ENCODE data around the gene TUBA4B.
"Not testable (repeated sequence)": the region's sequence is repeated elsewhere in the genome, so short reads cannot be mapped to it uniquely, and the experiment has no call there.

Gene TUBA4B

DNA sequence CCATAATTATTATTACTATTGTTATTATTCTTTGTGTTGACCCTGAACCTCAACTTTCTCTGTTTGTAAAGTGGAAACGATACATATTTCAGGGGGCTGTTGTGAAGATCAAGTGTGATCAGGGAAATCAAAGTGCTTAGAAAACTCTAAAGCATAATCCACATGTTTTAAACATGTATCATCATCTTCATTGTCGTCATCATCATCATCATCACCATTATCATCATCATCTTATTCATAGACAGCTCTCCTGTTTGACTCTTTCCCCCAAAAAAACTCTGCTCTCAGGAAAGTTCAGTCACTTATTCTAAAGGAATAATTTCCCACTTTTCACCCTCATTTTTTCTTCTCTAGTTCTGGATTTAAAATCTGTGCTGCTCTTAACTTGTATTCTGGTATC lies 51.2 kb downstream of the TUBA4B start:
- Histone ChIP-seq H3K9me3 (0 out of 2 replicates have a peak, but pooled peaks cover 2% of the 10 kb centered on the region), H3K36me3 (no peaks in the 10 kb centered on the region), H4K20me1 (peaks cover 12% of the 10 kb centered on the region; the same call in 1 of the 2 replicates), H3K9ac (no peak overlapping the region), H3K4me2 (no peak overlapping the region), H3K27me3 (peaks cover 73% of the 10 kb centered on the region), H3K4me1 (peaks cover under 1% of the 10 kb centered on the region; the same call in 1 of the 2 replicates), H3K4me3 (no peak overlapping the region), H3K27ac (no peak overlapping the region)
- TF ChIP-seq Cebpa-rat (IDR thresholded peaks at IDR 0.05) = no peak

DNA sequence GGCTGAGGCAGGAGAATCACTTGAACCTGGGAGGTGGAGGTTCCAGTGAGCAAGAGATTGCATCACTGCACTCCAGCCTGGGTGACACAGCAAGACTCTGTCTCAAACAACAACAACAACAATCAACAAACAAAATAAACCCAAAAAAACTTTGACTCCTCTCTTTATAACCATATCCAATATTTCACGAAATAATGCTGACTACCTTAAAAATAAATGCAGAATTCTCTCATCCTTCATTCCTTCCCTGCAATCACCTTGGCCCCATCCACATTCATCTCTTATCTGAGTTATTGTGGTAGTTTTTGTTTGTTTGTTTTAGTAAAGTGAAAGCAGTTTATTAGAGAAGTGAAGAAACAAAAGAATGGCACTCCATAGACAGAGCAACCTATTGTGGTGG lies 53.0 kb downstream of the TUBA4B start:
- no peak overlapping the region for H3K27ac ChIP-seq
- no peak overlapping the region for H3K4me2 ChIP-seq
- no peaks in the 10 kb centered on the region for H3K4me1 ChIP-seq
- peaks cover 18% of the 10 kb centered on the region; the same call in 1 of the 2 replicates for H4K20me1 ChIP-seq
- TF ChIP-seq Cebpa-rat (IDR thresholded peaks at IDR 0.05) = no peak
- H3K9ac ChIP-seq = no peak overlapping the region
- no peak overlapping the region for H3K4me3 ChIP-seq
- H3K9me3 ChIP-seq = 0 out of 2 replicates have a peak, but pooled peaks cover 5% of the 10 kb centered on the region
- H3K27me3 ChIP-seq = peaks cover 68% of the 10 kb centered on the region
- no peaks in the 10 kb centered on the region for H3K36me3 ChIP-seq

DNA sequence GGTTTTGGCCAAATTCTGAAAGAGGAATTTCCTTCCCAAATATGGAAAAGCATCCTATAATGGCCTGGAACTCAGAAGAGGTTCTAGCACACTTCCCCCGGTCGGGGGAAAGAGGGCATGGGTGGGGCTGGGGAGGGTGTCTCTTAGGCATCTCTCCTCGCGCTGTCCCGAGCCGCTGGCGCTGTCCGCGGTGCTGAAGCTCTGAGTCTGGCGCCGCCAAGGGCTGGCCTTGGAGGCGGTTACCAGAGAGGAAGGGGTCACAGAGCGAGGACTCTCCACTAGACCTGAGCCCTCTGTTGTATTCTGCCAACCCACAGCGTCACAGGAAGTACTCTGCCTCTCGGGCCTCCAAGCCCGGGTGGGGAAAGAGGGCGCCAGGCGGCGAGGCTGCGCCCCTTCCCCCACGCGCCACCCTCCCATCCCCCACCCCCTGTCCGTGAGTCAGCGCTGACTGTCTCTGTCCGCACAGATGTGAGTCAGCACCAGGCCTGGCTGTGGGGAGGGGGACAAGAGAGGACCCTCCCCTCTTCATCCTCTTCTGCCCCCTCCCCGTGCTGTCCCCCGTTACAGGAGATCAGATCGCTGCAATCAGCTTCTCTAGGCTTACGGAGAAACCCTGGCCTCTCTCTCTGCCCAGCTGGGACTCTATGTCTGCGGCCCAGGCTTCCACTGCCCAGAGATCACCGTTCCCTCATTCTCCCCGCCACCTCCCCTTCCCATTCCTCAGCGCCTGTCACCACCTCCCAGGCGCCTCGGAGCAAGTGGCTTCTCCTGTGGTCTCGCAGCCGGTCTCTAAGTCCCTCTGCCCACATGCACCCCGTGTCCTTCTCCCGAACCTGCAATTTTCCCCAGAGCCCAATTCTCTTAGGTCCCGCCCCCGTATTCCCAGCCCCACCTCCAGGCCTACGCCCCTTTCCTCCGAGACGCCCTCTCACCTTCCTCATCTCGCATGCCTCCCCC lies 55.4 kb downstream of the TUBA4B start:
- Histone ChIP-seq H3K4me2 (no peak overlapping the region), H3K4me3 (no peak overlapping the region), H3K9me3 (0 out of 2 replicates have a peak, but pooled peaks cover 5% of the 10 kb centered on the region), H3K27ac (no peak overlapping the region), H4K20me1 (peaks cover 18% of the 10 kb centered on the region; the same call in 1 of the 2 replicates), H3K9ac (no peak overlapping the region), H3K27me3 (peaks cover 44% of the 10 kb centered on the region), H3K4me1 (no peaks in the 10 kb centered on the region), H3K36me3 (no peaks in the 10 kb centered on the region)
- TF ChIP-seq Cebpa-rat (IDR thresholded peaks at IDR 0.05) = no peak

DNA sequence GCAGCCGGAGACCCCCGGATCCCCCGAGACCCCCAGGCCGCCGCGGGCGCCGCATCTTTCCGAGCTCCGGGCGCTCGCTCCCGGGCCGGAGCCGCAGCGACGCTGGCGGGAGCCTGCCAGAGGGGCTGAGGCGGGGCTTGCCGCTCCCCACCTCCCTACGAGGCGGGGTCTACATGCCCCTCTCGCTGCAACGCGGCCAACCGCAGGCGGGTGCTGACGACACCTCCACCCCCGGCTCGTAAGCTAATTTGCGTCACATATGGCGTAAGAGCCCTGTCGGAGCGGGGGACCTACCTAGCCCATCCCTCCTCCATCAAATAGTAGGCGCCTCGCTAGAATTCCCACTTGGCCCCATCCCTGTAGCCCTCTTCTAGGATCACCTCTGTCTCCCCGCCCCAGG lies 56.2 kb downstream of the TUBA4B start, which contains the start of gene PTPRN:
Gene PTPRN (minus strand): TSS at position 124 of the 400 bp plus-strand sequence. CDS start 69 bp downstream, at position 55.
- H3K9me3 ChIP-seq = 0 out of 2 replicates have a peak, but pooled peaks cover 5% of the 10 kb centered on the region
- peaks cover 35% of the 10 kb centered on the region for H3K27me3 ChIP-seq
- H3K4me1 ChIP-seq = no peaks in the 10 kb centered on the region
- H3K36me3 ChIP-seq = no peaks in the 10 kb centered on the region
- H3K9ac ChIP-seq = no peak within 1 kb of the TSS
- H3K4me2 ChIP-seq = no peak within 1 kb of the TSS
- peaks cover 18% of the 10 kb centered on the region; the same call in 1 of the 2 replicates for H4K20me1 ChIP-seq
- no peak for TF ChIP-seq Cebpa-rat (IDR thresholded peaks at IDR 0.05)
- no peak within 1 kb of the TSS for H3K4me3 ChIP-seq
- no peak within 1 kb of the TSS for H3K27ac ChIP-seq

DNA sequence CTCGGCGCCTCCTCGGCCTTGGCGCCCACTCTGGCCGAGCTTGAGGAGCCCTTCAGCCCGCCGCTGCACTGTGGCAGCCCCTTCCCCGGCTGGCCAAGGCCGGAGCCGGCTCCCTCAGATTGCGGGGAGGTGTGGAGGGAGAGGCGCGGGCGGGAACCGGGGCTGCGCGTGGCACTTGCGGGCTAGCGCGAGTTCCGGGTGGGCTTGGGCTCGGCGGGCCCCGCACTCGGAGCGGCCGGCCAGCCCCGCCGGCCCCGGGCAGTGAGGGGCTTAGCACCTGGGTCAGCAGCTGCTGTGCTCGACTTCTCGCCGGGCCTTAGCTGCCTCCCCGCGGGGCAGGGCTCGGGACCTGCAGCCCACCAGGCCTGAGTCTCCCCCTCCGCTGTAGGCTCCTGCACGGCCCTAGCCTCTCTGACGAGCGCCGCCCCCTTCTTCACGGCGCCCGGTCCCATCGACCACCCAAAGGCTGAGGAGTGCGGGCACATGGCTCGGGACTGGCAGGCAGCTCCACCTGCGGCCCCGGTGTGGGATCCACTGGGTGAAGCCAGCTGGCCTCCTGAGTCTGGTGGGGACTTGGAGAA lies 59.7 kb downstream of the TUBA4B start:
- H3K4me3 ChIP-seq, H3K9me3 ChIP-seq, H3K9ac ChIP-seq, H3K4me2 ChIP-seq, H3K36me3 ChIP-seq, H3K27ac ChIP-seq, H3K4me1 ChIP-seq, H4K20me1 ChIP-seq: not testable (repeated sequence)
- H3K27me3 ChIP-seq = peaks cover 22% of the 10 kb centered on the region

DNA sequence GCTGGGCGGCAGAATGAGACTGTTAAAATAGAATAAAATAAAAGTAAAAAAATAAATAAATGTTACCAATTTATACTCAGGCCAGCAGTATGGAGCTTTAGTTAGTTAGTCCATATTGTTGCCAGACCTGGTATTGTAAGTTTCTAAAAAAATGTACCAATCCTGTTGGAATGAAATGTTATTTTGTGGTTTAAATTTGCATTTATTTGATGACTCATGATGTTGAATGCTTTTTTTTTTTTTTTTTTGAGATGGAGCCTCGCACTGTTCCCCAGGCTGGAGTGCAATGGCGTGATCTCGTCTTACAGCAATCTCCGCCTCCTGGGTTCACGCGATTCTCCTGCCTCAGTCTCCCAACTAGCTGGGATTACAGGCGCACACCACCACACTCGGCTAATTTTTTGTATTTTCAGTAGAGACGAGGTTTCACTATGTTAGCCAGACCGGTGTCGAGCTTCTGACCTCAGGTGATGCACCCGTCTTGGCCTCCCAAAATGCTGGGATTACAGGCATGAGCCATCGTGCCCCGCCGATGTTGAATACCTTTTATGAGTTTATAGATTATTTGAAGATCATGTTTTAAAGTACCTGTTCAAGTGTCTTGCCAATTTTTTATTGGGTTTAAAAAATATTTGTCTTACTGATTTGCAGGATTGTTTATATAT lies 61.9 kb downstream of the TUBA4B start:
- no peak overlapping the region for H3K4me3 ChIP-seq
- no peaks in the 10 kb centered on the region for H4K20me1 ChIP-seq
- no peak overlapping the region for H3K27ac ChIP-seq
- no peak overlapping the region for H3K4me2 ChIP-seq
- no peaks in the 10 kb centered on the region for H3K36me3 ChIP-seq
- H3K27me3 ChIP-seq = peaks cover 5% of the 10 kb centered on the region
- no peaks in the 10 kb centered on the region for H3K9me3 ChIP-seq
- H3K9ac ChIP-seq = no peak overlapping the region
- H3K4me1 ChIP-seq = no peaks in the 10 kb centered on the region; the same call in 1 of the 2 replicates
- TF ChIP-seq Cebpa-rat (IDR thresholded peaks at IDR 0.05) = no peak

Data from BLaER1 (cell line).